Measurements from ENCODE around the gene MICA.

DNA sequence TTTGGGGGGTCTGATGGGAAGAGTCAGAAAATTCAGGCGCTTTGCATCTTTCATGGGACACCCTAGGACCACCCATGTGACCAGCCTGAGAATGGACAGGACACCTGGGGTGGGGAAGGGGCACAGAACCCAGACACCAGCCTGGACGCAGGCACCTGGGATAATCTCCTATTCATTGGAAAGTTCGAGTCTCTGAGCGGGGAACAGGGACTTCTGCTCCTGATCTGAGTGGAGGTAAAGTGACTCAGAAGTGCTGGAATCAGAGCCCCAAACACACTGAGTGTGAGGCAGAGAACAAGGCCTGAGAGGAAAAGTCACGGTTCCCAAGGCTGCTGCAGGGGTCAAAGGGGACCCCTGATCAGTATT, 47.8 kb upstream of the MICA start:
- TF ChIP-seq, protein P1, sequence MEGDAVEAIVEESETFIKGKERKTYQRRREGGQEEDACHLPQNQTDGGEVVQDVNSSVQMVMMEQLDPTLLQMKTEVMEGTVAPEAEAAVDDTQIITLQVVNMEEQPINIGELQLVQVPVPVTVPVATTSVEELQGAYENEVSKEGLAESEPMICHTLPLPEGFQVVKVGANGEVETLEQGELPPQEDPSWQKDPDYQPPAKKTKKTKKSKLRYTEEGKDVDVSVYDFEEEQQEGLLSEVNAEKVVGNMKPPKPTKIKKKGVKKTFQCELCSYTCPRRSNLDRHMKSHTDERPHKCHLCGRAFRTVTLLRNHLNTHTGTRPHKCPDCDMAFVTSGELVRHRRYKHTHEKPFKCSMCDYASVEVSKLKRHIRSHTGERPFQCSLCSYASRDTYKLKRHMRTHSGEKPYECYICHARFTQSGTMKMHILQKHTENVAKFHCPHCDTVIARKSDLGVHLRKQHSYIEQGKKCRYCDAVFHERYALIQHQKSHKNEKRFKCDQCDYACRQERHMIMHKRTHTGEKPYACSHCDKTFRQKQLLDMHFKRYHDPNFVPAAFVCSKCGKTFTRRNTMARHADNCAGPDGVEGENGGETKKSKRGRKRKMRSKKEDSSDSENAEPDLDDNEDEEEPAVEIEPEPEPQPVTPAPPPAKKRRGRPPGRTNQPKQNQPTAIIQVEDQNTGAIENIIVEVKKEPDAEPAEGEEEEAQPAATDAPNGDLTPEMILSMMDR (IDR thresholded peaks at IDR 0.05): no peak
- TF ChIP-seq EP300 (IDR thresholded peaks at IDR 0.05) (no peak), POLR2A (IDR thresholded peaks at IDR 0.05) (no peak)

Data from tibial nerve (tissue), 4 donors.